Measurements from ENCODE around the gene EIF2AK3.

GRCh38 chr2:88582030-88582429 lies 45.2 kb downstream of the EIF2AK3 start:
- TF ChIP-seq MAX (IDR thresholded peaks at IDR 0.05; ENCODE audit: low read depth, low read length) (no peak), CTCF (IDR thresholded peaks at IDR 0.05; ENCODE audit: low read depth, low read length) (no peak), POLR2A (IDR thresholded peaks at IDR 0.05; ENCODE audit: extremely low read depth, insufficient read length) (no peak), MYC (IDR thresholded peaks at IDR 0.05; ENCODE audit: low read depth, low read length) (no peak)
